ENCODE measurements around the gene TBC1D16. TPM values are rescaled to one million over a fixed set of nuclear protein-coding genes. Genes with fewer than 3 reads are reported as not detected.

TBC1D16 gene
- total RNA-seq, 3 donors from 2014 or later = 27.1 to 92.2 (median 32.8) TPM

- no peak for DNase-seq (ENCODE audit: low spot score in 2 of 2)
- no peak overlapping the region for H3K4me3 ChIP-seq
- no peak for TF ChIP-seq POLR2AphosphoS5 (IDR thresholded peaks at IDR 0.05)
- TF ChIP-seq POLR2A (IDR thresholded peaks at IDR 0.05) = no peak
- no peak for TF ChIP-seq CTCF (IDR thresholded peaks at IDR 0.05)
- H3K36me3 ChIP-seq = no peaks in the 10 kb centered on the region
- peaks cover 0 to 6% of the 10 kb centered on the region in 2 donors for H3K27me3 ChIP-seq
- H3K9me3 ChIP-seq = no peaks in the 10 kb centered on the region
- no peaks in the 10 kb centered on the region for H3K4me1 ChIP-seq
- intact Hi-C loops (cut with DNase I; ENCODE audit: low total_unique reads) = no loop called here
- no peak overlapping the region for H3K27ac ChIP-seq
Measured at GRCh38 chr17:79936050-79936449, 99.6 kb downstream of the TBC1D16 start.

GRCh38 chr17:79935197-79935885 is 100.3 kb downstream of the TBC1D16 start:
- Histone ChIP-seq H3K4me3 (no peak overlapping the region), H3K27ac (no peak overlapping the region), H3K4me1 (peaks cover 0 to 2% of the 10 kb centered on the region in 2 donors), H3K9me3 (no peaks in the 10 kb centered on the region), H3K27me3 (peaks cover 0 to 13% of the 10 kb centered on the region in 2 donors), H3K36me3 (no peaks in the 10 kb centered on the region)
- no peak for TF ChIP-seq POLR2AphosphoS5 (IDR thresholded peaks at IDR 0.05)
- no peak for TF ChIP-seq CTCF (IDR thresholded peaks at IDR 0.05)
- no peak for TF ChIP-seq POLR2A (IDR thresholded peaks at IDR 0.05)
- no peak for DNase-seq (ENCODE audit: low spot score in 2 of 2)
- intact Hi-C loops (cut with DNase I; ENCODE audit: low total_unique reads) = no loop called here

- DNase-seq (ENCODE audit: low spot score in 2 of 2) = no peak
- no peaks in the 10 kb centered on the region for H3K36me3 ChIP-seq
Measured at GRCh38 chr17:79934653-79934970, 101.1 kb downstream of the TBC1D16 start.

GRCh38 chr17:79933863-79934652 is 101.6 kb downstream of the TBC1D16 start:
- Histone ChIP-seq H3K4me1 (peaks cover 0 to 6% of the 10 kb centered on the region in 2 donors), H3K27ac (no peak overlapping the region), H3K27me3 (peaks cover 0 to 22% of the 10 kb centered on the region in 2 donors), H3K36me3 (no peaks in the 10 kb centered on the region), H3K4me3 (no peak overlapping the region), H3K9me3 (no peaks in the 10 kb centered on the region)
- intact Hi-C loops (cut with DNase I; ENCODE audit: low total_unique reads) = no loop called here
- no peak for DNase-seq (ENCODE audit: low spot score in 2 of 2)
- TF ChIP-seq POLR2A (IDR thresholded peaks at IDR 0.05) (no peak), CTCF (IDR thresholded peaks at IDR 0.05) (no peak), POLR2AphosphoS5 (IDR thresholded peaks at IDR 0.05) (no peak)

More at GRCh38 chr17:79934653-79934970, 101.1 kb downstream of the TBC1D16 start:
- no peak overlapping the region for H3K27ac ChIP-seq
- no peak overlapping the region for H3K4me3 ChIP-seq
- intact Hi-C loops (cut with DNase I; ENCODE audit: low total_unique reads) = no loop called here
- H3K9me3 ChIP-seq = no peaks in the 10 kb centered on the region
- peaks cover 0 to 17% of the 10 kb centered on the region in 2 donors for H3K27me3 ChIP-seq
- H3K4me1 ChIP-seq = peaks cover 0 to 6% of the 10 kb centered on the region in 2 donors
- TF ChIP-seq POLR2AphosphoS5 (IDR thresholded peaks at IDR 0.05) (no peak), CTCF (IDR thresholded peaks at IDR 0.05) (no peak), POLR2A (IDR thresholded peaks at IDR 0.05) (no peak)

All from breast epithelium (tissue), 4 donors.